A673 (cell line): ENCODE data around the gene MFRP.

ENCODE experiments used
- CTCF ChIP-seq: fragments of 300-800, 200-600 bp; sonication (generic); conservative IDR thresholded peaks from 2 replicates; pipeline ENCODE4 v1.5.1; 2017; ENCODE audit warnings: low read depth, mild to moderate bottlenecking, antibody characterized with exemption, low read length, moderate library complexity, mixed read lengths
- EZH2 ChIP-seq: fragments of 200-600 bp; sonication (generic); IDR thresholded peaks from 2 replicates; pipeline ENCODE4 v1.6.1; 2017; ENCODE audit warnings: borderline replicate concordance, low read depth, mild to moderate bottlenecking, mixed read lengths, antibody characterized with exemption, low read length; ENCODE audit not compliant: poor library complexity, severe bottlenecking

- TF ChIP-seq CTCF (no peak), EZH2 (no peak)
Measured at GRCh38 chr11:119388103-119388502, 41.6 kb upstream of the MFRP start.
